GM18517 (cell line): ENCODE results near the gene PRR5L.
"Not testable (repeated sequence)": the region's sequence is repeated elsewhere in the genome, so short reads cannot be mapped to it uniquely, and the experiment has no call there.

Source experiments
- ATAC-seq: cut with Tn5 transposase; IDR thresholded peaks from one replicate; pipeline ENCODE4 v1.9.1; 2021; ENCODE audit warnings: mild to moderate bottlenecking, moderate library complexity; ENCODE audit not compliant: unreplicated experiment

PRR5L gene

GRCh38 chr11:36487619-36488018, 191.5 kb downstream of the PRR5L start:
- ATAC-seq, result no peak

GRCh38 chr11:36488096-36488495, 192.0 kb downstream of the PRR5L start:
- peak; percentile 47 for ATAC-seq

GRCh38 chr11:36490026-36490806, 194.1 kb downstream of the PRR5L start:
- no peak for ATAC-seq

- ATAC-seq, result no peak
Measured at GRCh38 chr11:36492724-36493304, 196.7 kb downstream of the PRR5L start.

GRCh38 chr11:36493332-36493731, 197.2 kb downstream of the PRR5L start:
- no peak for ATAC-seq

GRCh38 chr11:36498721-36499120, 202.6 kb downstream of the PRR5L start:
- ATAC-seq, result no peak

GRCh38 chr11:36499315-36499714, 203.2 kb downstream of the PRR5L start:
- no peak for ATAC-seq

- ATAC-seq, result peak; percentile 88
Measured at GRCh38 chr11:36500315-36500721, 204.2 kb downstream of the PRR5L start.

- no peak for ATAC-seq
Measured at GRCh38 chr11:36501236-36501635, 205.1 kb downstream of the PRR5L start.

- no peak for ATAC-seq
Measured at GRCh38 chr11:36507824-36508489, 211.9 kb downstream of the PRR5L start.

GRCh38 chr11:36508743-36509142, 212.7 kb downstream of the PRR5L start:
- ATAC-seq, result no peak

- peak; percentile 12 for ATAC-seq
Measured at GRCh38 chr11:36509201-36509639, 213.1 kb downstream of the PRR5L start.

GRCh38 chr11:36509694-36510593, 213.9 kb downstream of the PRR5L start, which contains the start of gene TRAF6:
Gene TRAF6 (minus strand): TSS chr11:36510272. CDS start chr11:36501515, 8,757 bp downstream.
- ATAC-seq, result peak; percentile 93

GRCh38 chr11:36510594-36510942, 214.5 kb downstream of the PRR5L start:
- no peak for ATAC-seq

- ATAC-seq, result not testable (repeated sequence)
Measured at GRCh38 chr11:36511062-36511461, 215.0 kb downstream of the PRR5L start.

- ATAC-seq, result no peak
Measured at GRCh38 chr11:36512016-36512415, 215.9 kb downstream of the PRR5L start.

- no peak for ATAC-seq
Measured at GRCh38 chr11:36513965-36514364, 217.9 kb downstream of the PRR5L start.
